Mucosa of descending colon (tissue), 3 donors: ENCODE data around the gene GRB7. TPM values are rescaled to one million over a fixed set of nuclear protein-coding genes. Genes with fewer than 3 reads are reported as not detected.
A peak's percentile ranks its signal among the peaks of the same experiment; 100 is the strongest.

ENCODE experiments used
- ATAC-seq: fragments of 200-7000 bp; cut with Tn5 transposase; one replicate; pipeline ENCODE4 v1.9.1; 2020; ENCODE audit warnings: mild to moderate bottlenecking, moderate library complexity
- DNase-seq, 3 donors: peaks; one replicate each; pipeline ENCODE4 v3.0.0-alpha.2; 2020
- H3K36me3 ChIP-seq: fragments of 200-600 bp; one replicate; pipeline ENCODE4 v1.8.0; 2021; ENCODE audit warnings: low read depth, mild to moderate bottlenecking
- H3K4me1 ChIP-seq: fragments of 200-600 bp; one replicate; pipeline ENCODE4 v1.8.0; 2021; ENCODE audit warnings: low read depth, mild to moderate bottlenecking
- H3K4me3 ChIP-seq: fragments of 200-600 bp; one replicate; pipeline ENCODE4 v1.8.0; 2021; ENCODE audit warnings: mild to moderate bottlenecking
- H3K9me3 ChIP-seq: fragments of 200-600 bp; one replicate; pipeline ENCODE4 v1.8.0; 2021; ENCODE audit warnings: mild to moderate bottlenecking
- CTCF ChIP-seq: fragments of 200-600 bp; IDR thresholded peaks from one replicate; pipeline ENCODE4 v1.8.0; 2022; ENCODE audit warnings: antibody characterized with exemption, mild to moderate bottlenecking
- intact Hi-C, 2 donors: fragments of 100-400 bp; cut with DNase I in 1 of 2; cut with micrococcal nuclease in 1 of 2; formaldehyde crosslinking; loops; one replicate each; pipeline versions ENCODE4 v1.11.0 to v1.11.1; 2022; cut with DNase I, micrococcal nuclease
- total RNA-seq, 3 donors: library from RNA; stranded (reverse); fragmentation: NEBNext Ultra II Directional in 2 of 3; extraction: Animal tissue kit (Norgen Biotek cat#: 25700) in 2 of 3; gene quantifications; one replicate each; pipeline versions ENCODE4 v1.2.1 to v1.2.4, GENCODE V29; 2021 to 2023
- donor health status: DM: no; HTN: no; CAD: no; lungs with moderate emphysema.
- donor health status: DM: no; HTN: no; CAD: no.
- donor health status: DM: no; HTN: yes; CAD: no.

Gene GRB7
- total RNA-seq, 3 donors from 2014 or later, result 13.6 to 49.0 (median 28.0) TPM

- H3K4me3 ChIP-seq, result peak overlapping the region; percentile 92
- H3K9me3 ChIP-seq, result no peaks in the 10 kb centered on the region
- intact Hi-C loops, result no loop called here
- ATAC-seq (peak; percentile 70), DNase-seq (peak in 2 of 3 donors; percentile 75 to 90)
- peaks cover 49% of the 10 kb centered on the region for H3K4me1 ChIP-seq
- H3K36me3 ChIP-seq, result no peaks in the 10 kb centered on the region
- TF ChIP-seq CTCF, result no peak
Observed at GRCh38 chr17:39701012-39701783, 36.5 kb upstream of the GRB7 start.

- Histone ChIP-seq H3K36me3 (no peaks in the 10 kb centered on the region), H3K4me1 (peaks cover 56% of the 10 kb centered on the region), H3K9me3 (no peaks in the 10 kb centered on the region), H3K4me3 (no peak overlapping the region)
- ATAC-seq, result no peak
- intact Hi-C loops, result no loop called here
- no peak for DNase-seq
- TF ChIP-seq CTCF, result no peak
Observed at GRCh38 chr17:39701784-39702422, 35.8 kb upstream of the GRB7 start.

GRCh38 chr17:39702901-39703893, 34.5 kb upstream of the GRB7 start:
- no peak for TF ChIP-seq CTCF
- H3K9me3 ChIP-seq, result no peaks in the 10 kb centered on the region
- intact Hi-C loops, result no loop called here
- ATAC-seq, result no peak
- peak in 1 of 3 donors; percentile 41 for DNase-seq
- H3K4me1 ChIP-seq, result peaks cover 65% of the 10 kb centered on the region
- no peaks in the 10 kb centered on the region for H3K36me3 ChIP-seq
- no peak overlapping the region for H3K4me3 ChIP-seq

GRCh38 chr17:39703913-39704312, 33.8 kb upstream of the GRB7 start:
- no peaks in the 10 kb centered on the region for H3K9me3 ChIP-seq
- H3K36me3 ChIP-seq, result no peaks in the 10 kb centered on the region
- ATAC-seq (no peak), DNase-seq (no peak)
- intact Hi-C loops, result no loop called here
- TF ChIP-seq CTCF, result no peak
- H3K4me3 ChIP-seq, result no peak overlapping the region
- H3K4me1 ChIP-seq, result peaks cover 65% of the 10 kb centered on the region

GRCh38 chr17:39704821-39705551, 32.8 kb upstream of the GRB7 start:
- no peak for ATAC-seq
- H3K4me3 ChIP-seq, result no peak overlapping the region
- peak in 1 of 3 donors; percentile 50 for DNase-seq
- no peaks in the 10 kb centered on the region for H3K9me3 ChIP-seq
- TF ChIP-seq CTCF, result no peak
- H3K36me3 ChIP-seq, result no peaks in the 10 kb centered on the region
- H3K4me1 ChIP-seq, result peaks cover 60% of the 10 kb centered on the region
- intact Hi-C loops, result no loop called here
